Retina (tissue), 1 donor: ENCODE data around the gene ARHGAP21.

Experiments used
- DNase-seq: peaks from one replicate; pipeline ENCODE4 v3.0.0-alpha.2; 2016

The ARHGAP21 gene

DNA sequence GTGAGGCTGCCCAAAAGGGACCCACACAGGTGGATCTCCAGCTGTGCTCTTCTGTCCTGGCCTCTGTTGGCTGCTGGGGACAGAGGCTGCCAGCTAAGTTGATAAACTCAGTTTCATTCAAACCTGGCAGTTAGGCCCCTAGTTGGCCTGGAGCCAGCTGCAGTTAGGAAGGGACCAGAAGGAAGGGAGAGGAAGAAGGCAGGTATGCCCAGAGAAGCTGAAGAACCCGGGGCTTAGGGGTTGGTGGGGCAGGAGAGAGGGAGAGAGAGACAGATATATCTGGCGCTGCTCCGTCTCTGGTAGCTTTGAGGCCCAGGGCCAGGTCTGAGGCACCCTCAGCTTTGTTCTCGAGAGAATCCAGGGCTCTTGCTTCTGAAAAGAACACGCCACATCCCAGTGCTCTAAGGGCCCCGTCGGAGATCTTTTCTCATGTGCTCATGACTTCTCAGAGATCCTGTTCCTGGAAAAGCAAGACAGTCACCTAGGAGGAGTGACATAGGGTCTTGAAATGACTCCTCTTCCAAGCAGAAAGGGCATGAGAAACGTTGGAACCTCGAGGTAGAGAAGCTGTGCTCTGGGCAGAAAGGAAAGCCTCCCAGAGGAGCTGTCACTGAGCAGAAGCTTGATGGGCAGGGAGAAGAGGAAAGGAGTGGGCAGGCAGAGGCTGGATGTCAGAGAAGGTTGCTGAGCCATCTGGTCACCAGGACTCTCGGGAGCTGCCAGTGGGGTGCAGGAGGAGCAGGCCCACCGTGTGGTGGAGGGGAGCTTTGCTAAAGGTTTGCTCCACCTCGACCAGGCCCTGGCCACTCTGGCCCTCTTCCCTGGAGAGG is 153.6 kb downstream of the ARHGAP21 start:
- no peak for DNase-seq

DNA sequence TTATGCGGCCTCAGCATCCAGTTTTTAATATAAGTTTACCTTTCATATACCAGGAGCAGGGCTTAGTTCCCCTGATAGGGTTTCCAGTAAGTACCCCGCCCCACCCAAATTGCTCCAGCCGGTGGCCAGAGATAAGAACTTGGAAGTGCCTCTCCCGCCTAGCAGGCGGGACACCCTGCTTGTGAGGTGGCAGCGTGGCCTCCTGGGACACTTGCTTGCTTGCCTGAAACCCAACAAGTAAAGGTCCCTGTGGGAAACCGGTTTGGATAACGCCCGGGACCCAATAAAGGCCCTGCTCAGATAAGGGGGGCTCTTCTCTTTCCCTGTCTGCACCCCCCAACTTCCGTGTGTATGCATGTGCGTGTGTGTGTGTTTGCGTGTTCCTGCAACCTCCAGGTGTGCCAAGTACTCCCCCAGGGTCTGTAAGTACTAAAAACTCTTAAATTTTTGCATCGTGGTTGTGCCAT is 154.3 kb downstream of the ARHGAP21 start:
- DNase-seq, result no peak

DNA sequence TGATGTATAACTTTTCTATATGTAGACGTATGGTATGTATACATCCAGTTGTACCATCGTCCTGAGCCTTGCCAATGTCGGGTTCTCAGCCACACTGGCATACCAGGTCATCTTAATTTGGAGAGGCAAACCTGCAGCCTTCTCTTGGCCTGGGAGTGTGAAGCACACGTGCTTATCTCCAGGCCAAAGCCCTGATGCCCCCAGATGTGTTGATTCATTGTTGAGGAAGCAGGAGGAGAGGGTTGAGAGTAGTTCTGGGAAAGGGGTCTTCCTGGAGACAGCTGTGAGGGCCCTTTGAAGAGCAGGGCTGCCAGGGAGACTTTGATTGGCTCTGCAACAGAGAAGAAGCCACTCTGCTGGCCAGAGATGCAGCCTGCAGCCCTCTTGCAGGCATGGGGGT is 155.6 kb downstream of the ARHGAP21 start:
- DNase-seq, result no peak

DNA sequence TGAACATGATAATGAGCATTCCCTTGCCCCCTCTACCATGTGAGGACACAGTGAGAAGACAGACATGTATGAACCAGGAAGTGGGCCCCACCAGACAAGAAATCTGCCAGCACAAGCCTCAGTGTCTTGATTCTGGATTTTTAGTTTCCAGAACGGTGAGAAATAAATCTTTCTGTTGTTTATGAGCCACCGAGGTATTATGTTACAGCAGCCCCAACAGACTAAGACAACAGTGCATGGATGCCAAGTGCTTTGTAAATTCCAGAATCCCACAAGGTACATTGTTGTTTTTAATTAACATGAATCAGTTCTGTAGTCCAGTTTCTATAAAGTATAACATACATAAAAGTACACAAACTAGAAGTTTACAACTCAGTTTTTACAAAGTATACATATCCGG is 162.2 kb downstream of the ARHGAP21 start:
- DNase-seq, result no peak

DNA sequence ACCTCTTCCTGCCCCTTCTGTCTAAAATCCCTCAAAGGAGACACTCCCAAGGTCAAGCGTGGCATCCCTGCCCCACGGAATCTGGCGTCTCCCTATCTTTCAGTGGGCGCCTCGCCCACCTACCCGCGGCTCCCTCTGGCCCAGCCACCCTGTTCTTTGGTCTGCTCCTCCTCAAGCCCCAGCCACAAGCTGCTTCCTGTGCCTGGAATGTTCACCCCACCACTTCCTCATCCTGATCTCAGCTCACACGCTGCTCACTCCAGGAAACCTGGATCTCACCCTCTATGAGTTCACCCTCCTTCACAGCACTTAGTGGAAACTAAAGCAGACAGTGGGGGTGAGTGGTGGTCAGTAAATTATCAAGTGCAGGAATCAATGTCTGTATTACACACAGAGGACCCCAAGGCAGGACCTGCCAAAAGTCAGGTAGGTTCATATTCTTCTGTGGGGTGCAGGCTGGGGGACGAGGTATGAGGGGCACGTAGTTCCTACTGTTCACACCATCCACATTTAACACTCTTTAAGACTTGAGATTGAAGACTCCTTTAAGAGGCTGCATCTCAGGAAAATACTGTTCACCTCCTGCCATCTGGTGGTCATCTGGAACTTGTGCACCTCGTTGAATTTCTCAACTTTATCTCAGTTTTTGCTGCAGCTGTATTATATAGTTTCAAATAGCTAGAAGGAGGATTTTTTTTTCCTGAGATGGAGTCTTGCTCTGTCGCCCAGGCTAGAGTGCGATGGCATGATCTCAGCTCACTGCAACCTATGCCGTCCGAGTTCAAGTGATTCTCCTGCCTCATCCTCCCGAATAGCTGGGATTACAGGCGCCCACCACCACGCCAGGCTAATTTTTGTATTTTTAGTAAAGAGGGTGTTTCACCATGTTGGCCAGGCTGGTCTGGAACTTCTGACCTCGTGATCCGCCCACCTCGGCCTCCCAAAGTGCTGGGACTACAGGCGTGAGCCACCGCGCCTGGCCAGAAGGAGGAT is 166.6 kb downstream of the ARHGAP21 start:
- no peak for DNase-seq

DNA sequence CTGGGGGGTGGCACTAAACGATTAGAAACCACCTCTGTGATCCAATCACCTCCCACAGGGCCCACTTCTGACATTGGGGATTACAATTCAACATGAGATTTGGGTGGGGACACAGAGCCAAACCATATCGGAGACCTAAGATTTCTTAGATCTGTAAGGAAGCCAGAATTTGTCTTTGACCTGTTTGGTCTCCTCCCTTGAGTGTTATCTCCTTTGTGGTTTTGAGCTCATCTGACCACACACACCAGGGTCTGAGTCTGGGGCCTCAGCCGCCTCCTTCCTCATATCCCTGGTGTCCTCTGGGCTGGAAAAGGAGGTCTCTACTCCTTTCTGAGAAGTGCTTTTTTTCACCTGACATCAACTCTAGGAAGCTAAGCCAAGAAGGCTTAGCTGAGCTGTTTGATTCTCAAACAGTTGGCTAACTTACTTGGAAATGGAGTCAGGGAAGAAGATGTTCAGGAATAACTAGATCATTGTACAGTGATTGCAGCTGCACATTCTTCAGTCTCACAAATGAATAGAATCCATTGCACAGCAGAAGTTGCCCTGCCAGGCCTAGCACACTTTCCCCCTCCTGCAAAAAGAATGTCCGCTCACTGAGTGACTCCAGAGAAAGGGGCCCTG is 167.4 kb downstream of the ARHGAP21 start:
- DNase-seq, result no peak

- DNase-seq, result no peak
Measured at GRCh38 chr10:24554036-24554435, 169.7 kb downstream of the ARHGAP21 start.

- no peak for DNase-seq
Measured at GRCh38 chr10:24553051-24553612, 170.6 kb downstream of the ARHGAP21 start.

- DNase-seq, result no peak
Measured at GRCh38 chr10:24552346-24553016, 171.2 kb downstream of the ARHGAP21 start.

DNA sequence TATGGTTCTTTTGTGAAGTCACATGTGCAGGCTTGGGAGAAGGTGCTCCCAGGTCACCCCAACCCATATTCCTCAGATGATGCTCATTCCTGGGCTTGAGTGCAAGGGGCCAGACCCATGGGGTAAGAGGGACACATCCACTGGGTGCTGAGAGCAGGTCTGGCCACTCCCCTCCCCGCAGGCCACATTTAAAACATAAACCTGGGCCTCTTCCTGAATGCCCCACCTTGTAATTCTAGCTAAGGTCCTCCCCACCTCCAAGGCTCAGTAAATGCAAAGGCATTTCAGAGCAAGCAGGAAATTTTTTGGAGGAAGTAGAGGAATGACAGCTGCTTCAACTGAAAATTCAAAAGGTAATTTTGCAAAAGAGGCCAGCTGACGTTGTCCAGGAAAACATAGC is 172.5 kb downstream of the ARHGAP21 start:
- DNase-seq, result no peak

DNA sequence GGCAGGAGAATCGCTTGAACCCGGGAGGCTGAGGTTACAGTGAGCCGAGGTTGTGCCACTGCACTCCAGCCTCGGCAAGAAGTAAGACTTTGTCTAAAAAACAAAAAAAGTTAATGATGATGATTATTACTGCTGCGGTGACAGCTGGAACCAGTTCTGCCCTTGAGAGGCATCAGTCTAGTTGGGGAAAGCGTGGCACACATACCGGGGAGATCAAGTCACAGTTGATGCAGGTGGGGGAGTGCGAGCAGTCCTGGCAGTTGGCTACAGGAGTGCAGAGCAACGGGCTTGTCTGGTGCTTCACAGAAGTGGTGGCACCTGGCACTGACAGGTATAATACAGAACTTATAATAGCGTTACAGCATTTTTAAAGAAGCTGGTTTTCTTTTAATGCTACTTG is 173.0 kb downstream of the ARHGAP21 start:
- no peak for DNase-seq

DNA sequence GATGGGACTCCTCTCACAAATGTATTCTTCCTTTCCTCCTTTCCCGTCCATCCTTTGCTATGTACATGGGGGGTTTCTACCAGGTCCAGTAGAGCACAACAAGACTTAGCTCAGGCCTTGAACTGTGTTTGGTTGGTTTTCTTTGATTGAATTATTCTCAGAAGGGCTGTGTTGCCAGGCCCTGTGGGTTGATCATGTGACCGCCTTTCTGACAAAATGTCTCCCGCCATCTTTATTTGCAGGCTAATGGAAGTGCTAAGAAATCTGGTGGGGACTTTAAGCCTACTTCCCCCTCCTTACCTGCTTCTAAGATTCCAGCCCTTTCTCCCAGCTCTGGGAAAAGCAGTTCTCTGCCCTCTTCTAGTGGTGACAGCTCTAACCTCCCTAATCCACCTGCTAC is 178.1 kb downstream of the ARHGAP21 start:
- no peak for DNase-seq

GRCh38 chr10:24544776-24545175 is 178.9 kb downstream of the ARHGAP21 start:
- DNase-seq, result no peak

GRCh38 chr10:24542314-24543270 is 181.1 kb downstream of the ARHGAP21 start:
- DNase-seq, result no peak

DNA sequence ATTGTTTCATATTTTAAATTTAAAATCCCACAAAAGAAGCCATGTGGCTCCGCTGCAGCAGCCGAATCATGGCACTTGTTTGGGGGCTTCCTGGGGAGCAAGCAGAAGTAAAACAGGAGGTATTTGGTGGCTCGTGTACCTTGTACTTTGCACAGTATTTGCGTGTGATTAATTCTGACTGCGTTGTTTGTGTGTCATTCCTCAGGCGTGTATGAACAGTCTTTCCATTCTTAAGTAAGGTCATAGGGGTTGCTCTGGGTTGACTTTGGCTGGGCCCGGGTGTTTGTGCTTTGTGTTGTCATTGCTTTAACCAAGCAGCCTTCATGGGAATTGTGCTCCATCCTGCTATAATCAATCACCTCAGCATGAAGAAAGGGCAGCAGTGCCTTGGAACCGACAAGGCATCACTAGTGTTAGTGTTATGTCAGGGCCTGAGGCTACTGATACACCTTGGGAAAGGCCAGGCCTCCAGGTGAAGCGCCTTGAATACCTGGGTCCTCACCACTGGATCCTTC is 182.4 kb downstream of the ARHGAP21 start:
- DNase-seq, result no peak

GRCh38 chr10:24536636-24537035 is 187.1 kb downstream of the ARHGAP21 start:
- no peak for DNase-seq

- DNase-seq, result no peak
Measured at GRCh38 chr10:24533981-24534380, 189.7 kb downstream of the ARHGAP21 start.
